B cell (primary cell): Measurements from ENCODE around the gene SLC47A2. TPM values are rescaled to one million over a fixed set of nuclear protein-coding genes. Genes with fewer than 3 reads are reported as not detected.

Experiments used
- ATAC-seq: fragments of 200-7000 bp; cut with Tn5 transposase; one replicate; pipeline ENCODE4 v1.10.0; 2021; ENCODE audit warnings: low read depth, mild to moderate bottlenecking, moderate number of reproducible peaks, moderate library complexity
- CTCF ChIA-PET: fragments of 350-600 bp; sonication (Branson Sonifier 250); formaldehyde crosslinking; loops from one replicate; lab custom pipeline; 2021; ENCODE audit warnings: antibody characterized with exemption, inconsistent platforms; lab: Charles Lee
- POLR2A ChIA-PET: fragments of 350-600 bp; sonication (Branson Sonifier 250); formaldehyde crosslinking; loops from one replicate; lab custom pipeline; 2021; ENCODE audit warnings: antibody characterized with exemption; lab: Charles Lee
- DNase-seq: peaks from one replicate; pipeline ENCODE4 v3.0.0; 2013
- H2AFZ ChIP-seq: 2 replicates; pipeline ENCODE4 v1.6.1; 2012; ENCODE audit warnings: mild to moderate bottlenecking, low read depth, low read length; ENCODE audit not compliant: insufficient read depth, poor library complexity, severe bottlenecking
- H3K27ac ChIP-seq, 2 donors: 1 replicate in 1 of 2; 2 replicates in 1 of 2; pipeline ENCODE4 v1.5.1; 2012 to 2013; ENCODE audit warnings: low read length in 2 of 2, mild to moderate bottlenecking in 2 of 2, moderate library complexity in 1 of 2
- H3K27me3 ChIP-seq, 4 experiments: fragments of 200-600 bp in 1 of 4; sonication (generic) in 1 of 4; replicated peaks in 1 of 4; 1 replicate in 2 of 4; 2 replicates in 2 of 4; pipeline versions ENCODE4 v1.6.1 to v1.7.0; 2013 to 2016; ENCODE audit warnings: low read length in 3 of 4, mild to moderate bottlenecking in 2 of 4, mixed read lengths in 1 of 4, moderate library complexity in 1 of 4; ENCODE audit not compliant: insufficient read depth in 4 of 4, control insufficient read depth in 3 of 4; ENCODE audit errors: control extremely low read depth in 1 of 4
- H3K36me3 ChIP-seq, 2 experiments: replicated peaks in 1 of 2; 1 replicate in 1 of 2; 2 replicates in 1 of 2; pipeline versions ENCODE4 v1.6.1 to v1.7.1; 2013; ENCODE audit warnings: low read length in 1 of 2; ENCODE audit not compliant: insufficient read depth in 2 of 2, control insufficient read depth in 1 of 2; ENCODE audit errors: control extremely low read depth in 1 of 2, extremely low read depth in 1 of 2
- H3K4me1 ChIP-seq, 2 donors: fragments of 200-600 bp in 1 of 2; sonication (generic) in 1 of 2; 1 replicate in 1 of 2; 2 replicates in 1 of 2; pipeline versions ENCODE4 v1.5.1 to v1.6.1; 2013 to 2017; ENCODE audit warnings: low read length in 2 of 2; ENCODE audit not compliant: control insufficient read depth in 2 of 2, insufficient read depth in 2 of 2
- H3K4me2 ChIP-seq: replicated peaks from 2 replicates; pipeline ENCODE3; 2012; ENCODE audit warnings: mild to moderate bottlenecking, low read depth, low read length; ENCODE audit not compliant: poor library complexity, severe bottlenecking
- H3K4me3 ChIP-seq, 5 experiments: fragments of 200-600 bp in 1 of 5; sonication (generic) in 1 of 5; 1 replicate in 3 of 5; 2 replicates in 2 of 5; pipeline versions ENCODE4 v1.5.1 to v1.7.0; 2011 to 2016; ENCODE audit warnings: low read length in 4 of 5, mild to moderate bottlenecking in 4 of 5, low read depth in 2 of 5, control low read depth in 1 of 5, moderate library complexity in 1 of 5; ENCODE audit not compliant: insufficient read depth in 1 of 5; ENCODE audit errors: control extremely low read depth in 1 of 5, extremely low read depth in 1 of 5
- H3K79me2 ChIP-seq: fragments of 200-600 bp; sonication (generic); one replicate; pipeline ENCODE4 v1.6.0; 2016; ENCODE audit warnings: low read length; ENCODE audit not compliant: control insufficient read depth, insufficient read depth
- H3K9ac ChIP-seq: fragments of 200-600 bp; sonication (generic); 2 replicates; pipeline ENCODE4 v1.6.1; 2017; ENCODE audit warnings: mild to moderate bottlenecking, low read length, moderate library complexity
- H3K9me3 ChIP-seq, 3 donors: one replicate each; pipeline versions ENCODE4 v1.6.1 to v1.7.1; 2013; ENCODE audit warnings: low read length in 2 of 3; ENCODE audit not compliant: control insufficient read depth in 2 of 3, insufficient read depth in 1 of 3; ENCODE audit errors: control extremely low read depth in 1 of 3
- H4K20me1 ChIP-seq: 2 replicates; pipeline ENCODE4 v1.6.0; 2012; ENCODE audit warnings: mild to moderate bottlenecking, low read length; ENCODE audit not compliant: insufficient read depth, control insufficient read depth, poor library complexity, severe bottlenecking
- H3K27ac Mint-ChIP-seq: one replicate; pipeline ENCODE4 v1.8.0; 2021; ENCODE audit warnings: mixed read lengths
- H3K27me3 Mint-ChIP-seq: one replicate; pipeline ENCODE4 v1.8.0; 2021; ENCODE audit warnings: mixed read lengths
- H3K4me1 Mint-ChIP-seq: one replicate; pipeline ENCODE4 v1.8.0; 2021; ENCODE audit warnings: mixed read lengths
- H3K4me3 Mint-ChIP-seq: one replicate; pipeline ENCODE4 v1.8.0; 2021; ENCODE audit warnings: mixed read lengths
- H3K9me3 Mint-ChIP-seq: one replicate; pipeline ENCODE4 v1.8.0; 2022; ENCODE audit warnings: mixed read lengths; ENCODE audit not compliant: insufficient read depth
- EZH2 ChIP-seq: IDR thresholded peaks from 2 replicates; pipeline ENCODE4 v1.6.1; 2012; ENCODE audit warnings: borderline replicate concordance, low read depth, mild to moderate bottlenecking, moderate library complexity, low read length; ENCODE audit not compliant: insufficient read depth, poor library complexity, severe bottlenecking
- whole genome bisulfite sequencing: methylation state at CpG from one replicate; pipeline ENCODE4 v1.1.5; 2013; ENCODE audit warnings: missing lambda C conversion rate; ENCODE audit not compliant: insufficient coverage; 5-methylcytosine and 5-hydroxymethylcytosine counted together
- intact Hi-C: fragments of 100-400 bp; cut with micrococcal nuclease; formaldehyde crosslinking; loops from one replicate; pipeline ENCODE4 v1.10.0; 2022
- polyA plus RNA-seq: library from polyadenylated mRNA; depleted of rRNA; stranded (reverse); fragments of >200 nt; gene quantifications from 2 replicates; pipeline ENCODE4 v1.2.3, GENCODE V29; 2012
- total RNA-seq, 2 donors: library from RNA; stranded (reverse); fragments of 120-200 nt in 1 of 2; gene quantifications; 1 replicate in 1 of 2; 2 replicates in 1 of 2; pipeline versions ENCODE4 v1.2.3 to v1.2.4, GENCODE V29; 2013 to 2022
- TF ChIP-seq, protein P1 (sequence below): fragments of 200-600 bp; IDR thresholded peaks from one replicate; pipeline ENCODE4 v1.8.0; 2022; ENCODE audit warnings: antibody characterized with exemption, mild to moderate bottlenecking

SLC47A2 gene
- total and polyA plus RNA-seq, 2 donors (not counting 1 experiment from before 2014, with no cell fraction given): not detected

DNA sequence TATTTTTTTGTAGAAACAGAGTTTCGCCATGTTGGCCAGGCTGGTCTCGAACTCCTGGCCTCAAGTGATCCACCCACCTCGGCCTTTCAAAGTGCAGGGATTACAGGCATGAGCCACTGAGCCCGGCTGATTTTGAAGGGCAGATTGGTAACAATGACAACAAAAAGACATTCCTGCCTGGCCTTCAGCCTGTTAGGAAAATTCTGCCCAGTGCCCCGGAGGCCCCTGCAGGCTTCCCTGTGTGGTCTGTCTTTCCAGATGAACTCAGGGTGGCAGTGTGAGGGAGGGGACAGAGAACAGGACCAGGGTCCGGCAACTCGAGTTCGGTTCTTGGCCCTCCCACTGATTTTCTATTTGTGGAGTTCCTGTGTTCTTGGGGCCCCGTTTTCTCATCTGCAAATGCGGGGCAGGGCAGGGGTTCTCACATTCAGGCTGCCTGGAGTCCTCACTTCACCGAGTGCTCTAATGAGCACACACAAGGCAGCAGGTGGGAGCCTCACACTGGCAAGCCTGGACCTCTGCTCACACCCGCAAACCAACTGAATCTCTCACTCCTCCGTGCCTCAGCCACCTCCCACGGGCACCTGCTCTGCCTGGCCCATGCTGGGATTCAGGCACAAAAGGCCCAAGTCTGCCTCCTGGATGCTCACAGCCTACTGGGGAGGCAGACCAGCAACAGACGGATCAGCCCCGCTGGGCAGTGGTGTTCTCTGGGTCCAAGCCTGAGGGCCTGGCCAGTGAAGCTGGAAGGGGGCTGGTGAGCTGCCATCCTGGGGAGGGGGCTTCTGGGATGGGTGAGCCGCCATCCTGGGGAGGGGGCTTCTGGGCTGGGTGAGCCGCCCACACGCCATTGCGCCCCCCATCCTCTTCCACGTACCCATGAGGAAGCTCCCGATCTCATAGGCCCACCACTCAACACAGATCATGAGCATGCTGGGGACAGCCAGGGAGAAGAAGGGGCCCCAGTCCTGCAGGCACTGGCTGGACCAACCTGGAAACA, 10.3 kb downstream of the SLC47A2 start:
- no peak overlapping the region for H2AFZ ChIP-seq
- DNase-seq (no peak), ATAC-seq (no peak)
- no peaks in the 10 kb centered on the region for H3K9me3 Mint-ChIP-seq
- no peaks in the 10 kb centered on the region for H3K27me3 ChIP-seq
- no peaks in the 10 kb centered on the region for H3K36me3 ChIP-seq
- no peaks in the 10 kb centered on the region for H3K79me2 ChIP-seq
- H3K27ac Mint-ChIP-seq: no peak overlapping the region
- H3K27me3 Mint-ChIP-seq: no peaks in the 10 kb centered on the region
- H3K4me2 ChIP-seq: no peak overlapping the region
- intact Hi-C loops: no loop called here
- 89% methylated on average over 21 of the region's 22 CpGs for WGBS
- H3K4me1 Mint-ChIP-seq: no peaks in the 10 kb centered on the region
- no peak for TF ChIP-seq EZH2
- TF ChIP-seq, protein P1, sequence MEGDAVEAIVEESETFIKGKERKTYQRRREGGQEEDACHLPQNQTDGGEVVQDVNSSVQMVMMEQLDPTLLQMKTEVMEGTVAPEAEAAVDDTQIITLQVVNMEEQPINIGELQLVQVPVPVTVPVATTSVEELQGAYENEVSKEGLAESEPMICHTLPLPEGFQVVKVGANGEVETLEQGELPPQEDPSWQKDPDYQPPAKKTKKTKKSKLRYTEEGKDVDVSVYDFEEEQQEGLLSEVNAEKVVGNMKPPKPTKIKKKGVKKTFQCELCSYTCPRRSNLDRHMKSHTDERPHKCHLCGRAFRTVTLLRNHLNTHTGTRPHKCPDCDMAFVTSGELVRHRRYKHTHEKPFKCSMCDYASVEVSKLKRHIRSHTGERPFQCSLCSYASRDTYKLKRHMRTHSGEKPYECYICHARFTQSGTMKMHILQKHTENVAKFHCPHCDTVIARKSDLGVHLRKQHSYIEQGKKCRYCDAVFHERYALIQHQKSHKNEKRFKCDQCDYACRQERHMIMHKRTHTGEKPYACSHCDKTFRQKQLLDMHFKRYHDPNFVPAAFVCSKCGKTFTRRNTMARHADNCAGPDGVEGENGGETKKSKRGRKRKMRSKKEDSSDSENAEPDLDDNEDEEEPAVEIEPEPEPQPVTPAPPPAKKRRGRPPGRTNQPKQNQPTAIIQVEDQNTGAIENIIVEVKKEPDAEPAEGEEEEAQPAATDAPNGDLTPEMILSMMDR: no peak
- POLR2A ChIA-PET: no interaction called here
- H3K27ac ChIP-seq: no peak overlapping the region
- H3K4me3 ChIP-seq: no peak overlapping the region
- no peaks in the 10 kb centered on the region for H4K20me1 ChIP-seq
- H3K4me3 Mint-ChIP-seq: no peak overlapping the region
- no peak overlapping the region for H3K9ac ChIP-seq
- no peaks in the 10 kb centered on the region for H3K4me1 ChIP-seq
- H3K9me3 ChIP-seq: no peaks in the 10 kb centered on the region
- CTCF ChIA-PET: no interaction called here

DNA sequence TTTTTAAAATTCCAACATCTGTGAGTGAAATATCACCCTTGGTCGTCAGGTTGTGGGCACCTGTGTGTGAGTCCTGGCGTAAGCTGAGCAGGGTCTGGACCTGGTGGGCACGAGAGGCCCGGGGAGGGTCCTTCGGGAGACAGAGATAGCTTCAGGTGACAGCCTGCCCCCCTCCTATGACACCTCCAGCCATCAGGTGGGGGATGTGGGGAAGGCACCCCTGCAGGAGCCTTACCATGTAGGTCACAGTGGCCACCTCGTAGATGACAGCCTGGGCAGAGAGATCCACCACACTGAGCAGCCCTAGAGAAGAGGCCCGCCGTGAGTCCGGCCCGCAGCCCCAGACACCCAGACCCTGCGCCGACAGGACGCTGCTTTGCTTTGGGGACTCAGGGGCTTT, 11.2 kb downstream of the SLC47A2 start:
- intact Hi-C loops: no loop called here
- Mint-ChIP-seq H3K4me3 (no peak overlapping the region), H3K27me3 (no peaks in the 10 kb centered on the region), H3K9me3 (no peaks in the 10 kb centered on the region), H3K27ac (no peak overlapping the region), H3K4me1 (no peaks in the 10 kb centered on the region)
- no peak overlapping the region for H3K4me2 ChIP-seq
- no peaks in the 10 kb centered on the region for H3K36me3 ChIP-seq
- H4K20me1 ChIP-seq: no peaks in the 10 kb centered on the region
- H2AFZ ChIP-seq: no peak overlapping the region
- H3K27me3 ChIP-seq: no peaks in the 10 kb centered on the region
- no peaks in the 10 kb centered on the region for H3K79me2 ChIP-seq
- no peaks in the 10 kb centered on the region for H3K9me3 ChIP-seq
- TF ChIP-seq, protein P1: no peak
- no peak for TF ChIP-seq EZH2
- ChIA-PET CTCF (no interaction called here), POLR2A (no interaction called here)
- ATAC-seq: no peak
- no peak overlapping the region for H3K27ac ChIP-seq
- 94% methylated on average over 8 of the region's 13 CpGs for WGBS
- H3K4me3 ChIP-seq: no peak overlapping the region
- H3K4me1 ChIP-seq: no peaks in the 10 kb centered on the region
- DNase-seq: no peak
- no peak overlapping the region for H3K9ac ChIP-seq
